Neural crest cell (in vitro differentiated cells): Measurements from ENCODE around the gene GRIP1. TPM values are rescaled to one million over a fixed set of nuclear protein-coding genes. Genes with fewer than 3 reads are reported as not detected.

Source experiments
- DNase-seq: peaks from one replicate; pipeline ENCODE4 v3.0.0; 2021; ENCODE audit warnings: low read depth, mixed read lengths, low spot score
- H3K27ac Mint-ChIP-seq: one replicate; pipeline ENCODE4 v1.8.0; 2021; ENCODE audit warnings: mild to moderate bottlenecking, mixed read lengths; ENCODE audit not compliant: unreplicated experiment
- H3K27me3 Mint-ChIP-seq: 2 replicates; pipeline ENCODE4 v1.8.0; 2021; ENCODE audit warnings: low read depth, mild to moderate bottlenecking, mixed read lengths
- H3K36me3 Mint-ChIP-seq: 2 replicates; pipeline ENCODE4 v1.8.0; 2021; ENCODE audit warnings: low read depth, mild to moderate bottlenecking, mixed read lengths
- H3K4me1 Mint-ChIP-seq: 2 replicates; pipeline ENCODE4 v1.8.0; 2021; ENCODE audit warnings: mixed read lengths
- H3K4me3 Mint-ChIP-seq: one replicate; pipeline ENCODE4 v1.8.0; 2021; ENCODE audit warnings: mild to moderate bottlenecking, mixed read lengths
- H3K9me3 Mint-ChIP-seq: 2 replicates; pipeline ENCODE4 v1.8.0; 2021; ENCODE audit warnings: mixed read lengths
- total RNA-seq: library from RNA; stranded (reverse); gene quantifications from 2 replicates; pipeline ENCODE4 v1.2.1, GENCODE V29; 2021
- TF ChIP-seq, protein P1 (sequence below): fragments of 200-600 bp; sonication (generic); conservative IDR thresholded peaks from 2 replicates; pipeline ENCODE4 v1.5.0; 2021; ENCODE audit warnings: antibody characterized with exemption, mild to moderate bottlenecking

Gene GRIP1
- total RNA-seq, 1 donor from 2014 or later, result 40.3 TPM

DNA sequence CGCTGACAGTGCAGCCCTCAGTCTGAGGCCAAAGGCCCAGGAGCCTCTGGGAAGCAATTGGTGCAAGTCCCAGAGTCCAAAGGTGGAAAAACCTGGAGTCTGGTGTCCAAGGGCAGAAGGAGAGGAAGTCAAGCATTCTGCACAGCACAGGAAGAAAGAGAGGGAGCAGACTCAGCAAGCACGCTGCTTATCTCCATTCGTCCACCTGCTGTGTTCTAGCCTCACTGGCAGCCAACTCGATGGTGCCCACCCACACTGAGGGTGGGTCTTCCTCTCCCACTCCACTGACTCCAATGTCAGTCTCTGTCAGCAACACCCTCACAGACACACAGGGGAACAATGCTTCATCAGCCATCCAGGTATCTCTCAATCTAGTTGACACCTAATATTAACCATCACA is 337.8 kb downstream of the GRIP1 start:
- Mint-ChIP-seq H3K9me3 (peaks cover 19% of the 10 kb centered on the region), H3K4me3 (no peak overlapping the region), H3K4me1 (peaks cover 4% of the 10 kb centered on the region), H3K27ac (no peak overlapping the region), H3K27me3 (no peaks in the 10 kb centered on the region), H3K36me3 (peaks cover 49% of the 10 kb centered on the region)
- TF ChIP-seq, protein P1, sequence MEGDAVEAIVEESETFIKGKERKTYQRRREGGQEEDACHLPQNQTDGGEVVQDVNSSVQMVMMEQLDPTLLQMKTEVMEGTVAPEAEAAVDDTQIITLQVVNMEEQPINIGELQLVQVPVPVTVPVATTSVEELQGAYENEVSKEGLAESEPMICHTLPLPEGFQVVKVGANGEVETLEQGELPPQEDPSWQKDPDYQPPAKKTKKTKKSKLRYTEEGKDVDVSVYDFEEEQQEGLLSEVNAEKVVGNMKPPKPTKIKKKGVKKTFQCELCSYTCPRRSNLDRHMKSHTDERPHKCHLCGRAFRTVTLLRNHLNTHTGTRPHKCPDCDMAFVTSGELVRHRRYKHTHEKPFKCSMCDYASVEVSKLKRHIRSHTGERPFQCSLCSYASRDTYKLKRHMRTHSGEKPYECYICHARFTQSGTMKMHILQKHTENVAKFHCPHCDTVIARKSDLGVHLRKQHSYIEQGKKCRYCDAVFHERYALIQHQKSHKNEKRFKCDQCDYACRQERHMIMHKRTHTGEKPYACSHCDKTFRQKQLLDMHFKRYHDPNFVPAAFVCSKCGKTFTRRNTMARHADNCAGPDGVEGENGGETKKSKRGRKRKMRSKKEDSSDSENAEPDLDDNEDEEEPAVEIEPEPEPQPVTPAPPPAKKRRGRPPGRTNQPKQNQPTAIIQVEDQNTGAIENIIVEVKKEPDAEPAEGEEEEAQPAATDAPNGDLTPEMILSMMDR, result no peak
- no peak for DNase-seq

DNA sequence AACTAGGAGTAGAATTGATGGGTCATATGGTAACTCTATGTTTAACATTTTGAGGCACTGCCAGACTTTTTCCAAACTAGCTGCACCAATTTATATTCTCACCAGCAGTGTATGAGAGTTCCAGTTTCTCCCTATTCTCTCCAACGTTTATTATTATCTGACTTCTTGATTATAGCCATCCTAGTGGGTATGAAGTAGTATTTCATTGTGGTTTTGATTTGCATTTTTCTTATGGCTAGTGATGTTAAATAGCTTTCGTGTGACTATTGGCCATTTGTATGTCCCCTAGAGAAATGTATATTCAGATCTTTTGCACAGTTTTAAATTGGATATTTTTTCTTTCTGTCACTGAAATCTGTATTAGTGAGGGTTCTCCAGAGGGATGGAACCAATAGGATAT is 338.7 kb downstream of the GRIP1 start:
- H3K27ac Mint-ChIP-seq, result no peak overlapping the region
- peaks cover 48% of the 10 kb centered on the region for H3K36me3 Mint-ChIP-seq
- H3K9me3 Mint-ChIP-seq, result peaks cover 19% of the 10 kb centered on the region

DNA sequence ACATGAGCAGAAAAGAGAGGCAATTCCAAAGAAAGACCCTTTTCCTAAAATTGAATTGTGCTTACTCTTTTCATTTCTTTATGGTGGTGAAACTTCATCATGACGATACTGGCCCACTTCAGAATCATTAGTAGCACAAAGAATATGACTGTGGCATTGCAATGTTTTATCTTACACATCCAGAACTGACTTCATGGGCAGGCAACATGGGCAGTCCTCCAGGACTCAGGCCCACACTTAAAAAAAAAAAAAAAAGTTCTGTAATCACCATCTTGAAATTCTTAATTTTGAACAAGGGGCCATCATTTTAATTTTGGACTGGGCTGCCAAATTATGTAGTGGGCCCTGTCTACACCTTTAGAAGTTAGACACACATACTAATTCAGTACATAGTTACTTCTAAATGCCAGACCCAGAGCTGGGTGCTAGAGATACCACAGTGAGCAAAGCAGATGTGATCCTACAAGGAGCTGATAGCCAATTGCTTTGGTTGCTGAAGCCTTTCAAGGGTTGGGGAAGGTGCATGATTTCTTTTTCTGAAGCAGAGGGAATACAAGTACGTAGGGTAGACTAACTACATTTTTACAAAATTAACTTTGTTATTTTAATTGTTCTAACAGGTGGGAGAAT is 341.4 kb downstream of the GRIP1 start:
- Mint-ChIP-seq H3K27me3 (no peaks in the 10 kb centered on the region), H3K4me3 (no peak overlapping the region), H3K27ac (no peak overlapping the region), H3K4me1 (no peaks in the 10 kb centered on the region), H3K36me3 (peaks cover 31% of the 10 kb centered on the region), H3K9me3 (peaks cover 11% of the 10 kb centered on the region)
- TF ChIP-seq, protein P1, result no peak
- no peak for DNase-seq

More for the DNA sequence above, 338.7 kb downstream of the GRIP1 start:
- Mint-ChIP-seq H3K4me3 (no peak overlapping the region), H3K4me1 (peaks cover 3% of the 10 kb centered on the region), H3K27me3 (no peaks in the 10 kb centered on the region)
- DNase-seq, result no peak
- TF ChIP-seq, protein P1, result no peak

DNA sequence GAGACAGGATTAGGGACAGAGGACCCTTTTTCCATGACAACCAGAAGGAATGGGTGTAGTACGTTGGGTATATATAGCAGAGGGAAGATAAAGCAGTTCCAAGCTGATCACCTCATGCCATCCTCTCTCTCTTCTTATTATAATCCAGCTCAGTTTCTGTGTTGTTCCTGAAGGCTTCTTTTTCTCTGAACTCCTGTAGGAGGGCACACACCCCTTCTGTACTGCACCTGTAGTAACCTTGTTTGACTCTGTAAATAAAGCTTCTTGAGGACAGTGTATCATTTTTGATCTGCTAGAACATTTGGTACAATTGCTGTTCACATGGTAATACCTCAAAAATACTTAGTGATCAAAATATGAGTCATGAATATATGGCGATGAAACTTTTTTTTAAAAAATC is 343.1 kb downstream of the GRIP1 start:
- Mint-ChIP-seq H3K36me3 (peaks cover 31% of the 10 kb centered on the region), H3K27ac (no peak overlapping the region), H3K4me1 (no peaks in the 10 kb centered on the region), H3K9me3 (peaks cover 8% of the 10 kb centered on the region), H3K27me3 (no peaks in the 10 kb centered on the region), H3K4me3 (no peak overlapping the region)
- TF ChIP-seq, protein P1, result no peak
- DNase-seq, result no peak

DNA sequence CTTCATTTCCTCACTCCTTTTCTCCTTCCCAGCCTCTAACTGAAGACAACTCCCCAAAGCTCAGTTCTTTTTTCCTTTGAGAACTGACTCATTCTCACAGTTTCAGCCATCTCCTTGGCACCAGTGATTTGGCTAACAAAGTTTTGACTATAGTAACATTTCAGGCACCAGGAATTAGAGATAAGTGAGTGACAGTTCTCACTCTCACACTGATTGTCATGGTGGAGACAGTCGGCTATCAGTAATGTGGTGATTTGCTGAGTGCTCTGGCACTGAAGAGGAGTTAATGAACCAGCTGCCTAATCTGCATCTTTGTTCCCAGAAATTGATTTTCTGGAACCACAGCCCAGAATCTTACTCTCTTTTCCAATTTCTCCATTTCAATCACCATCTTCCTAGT is 347.1 kb downstream of the GRIP1 start:
- no peaks in the 10 kb centered on the region for H3K9me3 Mint-ChIP-seq

More for the DNA sequence above, 347.1 kb downstream of the GRIP1 start:
- Mint-ChIP-seq H3K4me1 (no peaks in the 10 kb centered on the region), H3K27ac (no peak overlapping the region), H3K36me3 (peaks cover 13% of the 10 kb centered on the region), H3K27me3 (no peaks in the 10 kb centered on the region), H3K4me3 (no peak overlapping the region)
- DNase-seq, result no peak
- TF ChIP-seq, protein P1, result no peak
